ENCODE data around the gene LRRC36. TPM values are rescaled to one million over a fixed set of nuclear protein-coding genes. Genes with fewer than 3 reads are reported as not detected.

The LRRC36 gene
- total and polyA plus RNA-seq, 9 of the 15 experiments (the other 6 are each of a cell fraction or from before 2014, with no cell fraction given), result 0.09 to 0.40 (median 0.17) TPM; not detected in 1

- BruUV-seq (replicated peaks), result no TSS peak
- Histone ChIP-seq H3K9ac (ENCODE audit: insufficient read depth in 1 of 2, low read depth in 2 of 2, low read length in 2 of 2) (peak overlapping the region; percentile 4 to 88; a peak in 1 of 4 replicates), H3K9me1 (ENCODE audit: control insufficient read depth, insufficient read depth, low read length) (peaks cover 3% of the 10 kb centered on the region), H3K79me2 (ENCODE audit: control insufficient read depth, insufficient read depth, low read length) (no peaks in the 10 kb centered on the region), H3K4me1 (replicated peaks in 1 of 2; ENCODE audit: control insufficient read depth in 2 of 2, insufficient read depth in 2 of 2, low read length in 2 of 2) (peaks cover 6 to 39% of the 10 kb centered on the region in 2 experiments; a peak in 3 of 5 replicates), H3K4me3 (peak overlapping the region; percentile 38), H3K36me3 (ENCODE audit: control insufficient read depth, insufficient read depth, low read length) (peaks cover under 1% of the 10 kb centered on the region; the same call in 1 of the 3 replicates), H3K27me3 (ENCODE audit: control insufficient read depth in 2 of 2, insufficient read depth in 2 of 2, low read length in 2 of 2) (0 out of 5 replicates have a peak, but pooled peaks cover 0 to 2% of the 10 kb centered on the region in 2 experiments), H3K27ac (ENCODE audit: extremely low read depth, low read depth, low read length) (no peak overlapping the region), H3K4me2 (ENCODE audit: insufficient read depth, low read length) (peak overlapping the region; percentile 62; the same call in 1 of the 2 replicates), H3K9me3 (replicated peaks; ENCODE audit: control insufficient read depth, insufficient read depth, low read depth, low read length) (no peaks in the 10 kb centered on the region), H2AFZ (ENCODE audit: low read depth, low read length) (peak overlapping the region; percentile 71), H4K20me1 (replicated peaks; ENCODE audit: control insufficient read depth, insufficient read depth, low read length) (peaks cover 13% of the 10 kb centered on the region; the same call in 1 of the 2 replicates)
- DNase-seq (ENCODE audit: extremely low read depth in 1 of 4, low spot score in 3 of 4), result peak in 1 of 4 experiments; percentile 30
- CTCF ChIA-PET (ENCODE audit: low intra/inter-chr PET ratio), result interaction anchor here (0.6 to 1.5 kb wide), 2 partner anchors 31 to 33 kb away, joined by 3 to 5 read pairs; no protein-coding TSS in a partner anchor
- ATAC-seq, result no peak
- intact Hi-C loops (cut with micrococcal nuclease), result no loop called here
- no peak for TF ChIP-seq BRD4 (IDR thresholded peaks at IDR 0.05)
- TF ChIP-seq, protein P1, sequence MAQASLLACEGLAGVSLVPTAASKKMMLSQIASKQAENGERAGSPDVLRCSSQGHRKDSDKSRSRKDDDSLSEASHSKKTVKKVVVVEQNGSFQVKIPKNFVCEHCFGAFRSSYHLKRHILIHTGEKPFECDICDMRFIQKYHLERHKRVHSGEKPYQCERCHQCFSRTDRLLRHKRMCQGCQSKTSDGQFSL (CRISPR knock-in tag; IDR thresholded peaks at IDR 0.05), result 0 out of 2 replicates have a peak, but pooled peaks have one; percentile 4
- TF ChIP-seq, protein P1 (tag; IDR thresholded peaks at IDR 0.05), result peak in 1 of 2 experiments; percentile 66; a peak in 1 of 4 replicates
- TF ChIP-seq MEIS2 (IDR thresholded peaks at IDR 0.05; ENCODE audit: partially characterized antibody), result peak; percentile 32
- 0 out of 2 replicates have a peak, but pooled peaks have one; percentile 2 for TF ChIP-seq ZNF316 (IDR thresholded peaks at IDR 0.05)
- TF ChIP-seq GABPA (tag; conservative IDR thresholded peaks at IDR 0.05; ENCODE audit: low read depth), result peak; percentile 45
- no peak for FAIRE-seq
- POLR2A ChIA-PET, result no interaction called here
- in situ Hi-C loops (cut with MboI), result no loop called here
- 43% methylated on average over 7 of the region's 13 CpGs for WGBS (ENCODE audit: insufficient coverage, low coverage, missing lambda C conversion rate)
These were observed 105.3 kb downstream of the LRRC36 start for GRCh38 chr16:67431775-67432505.

Data from K562 (cell line).